HEK293 (cell line): Measurements from ENCODE around the gene MYD88.

Experiments used
- CTCF ChIA-PET: fragments of 350-600 bp; formaldehyde crosslinking; extraction: SDS; loops from one replicate; lab custom pipeline; 2021; ENCODE audit warnings: antibody characterized with exemption; lab: Yijun Ruan, JAX
- POLR2A ChIA-PET: fragments of 300-600 bp; formaldehyde crosslinking; extraction: SDS; loops from one replicate; lab custom pipeline; 2020; ENCODE audit warnings: antibody characterized with exemption, inconsistent platforms; lab: Yijun Ruan, JAX
- H3K27ac ChIP-seq: fragments of 200-500 bp; sonication (Bioruptor generic); 2 replicates; pipeline ENCODE4 v1.5.1; 2014; ENCODE audit warnings: low read depth, low read length, control low read depth, inconsistent platforms; ENCODE audit errors: extremely low read depth
- H3K36me3 ChIP-seq, 2 experiments: fragments of 200-500 bp in 1 of 2; sonication (Bioruptor generic) in 1 of 2; 1 replicate in 1 of 2; 2 replicates in 1 of 2; pipeline ENCODE4 v1.5.1; 2014 to 2017; ENCODE audit warnings: inconsistent platforms in 2 of 2, low read length in 2 of 2; ENCODE audit not compliant: control insufficient read depth in 2 of 2, insufficient read depth in 1 of 2
- H3K4me1 ChIP-seq: fragments of 200-500 bp; sonication (Bioruptor generic); 2 replicates; pipeline ENCODE4 v1.5.1; 2014; ENCODE audit warnings: mild to moderate bottlenecking, low read length, inconsistent platforms; ENCODE audit not compliant: control insufficient read depth, insufficient read depth
- H3K4me3 ChIP-seq: 2 replicates; pipeline ENCODE4 v1.5.1; 2011; ENCODE audit warnings: low read depth, mild to moderate bottlenecking, control low read depth, low read length, moderate library complexity
- H3K9me3 ChIP-seq: fragments of 200-500 bp; sonication (Bioruptor generic); 2 replicates; pipeline ENCODE4 v1.5.1; 2014; ENCODE audit warnings: low read depth, low read length, inconsistent platforms; ENCODE audit not compliant: control insufficient read depth, insufficient read depth
- HOXA7 ChIP-seq: sonication (generic); formaldehyde crosslinking; IDR thresholded peaks from 2 replicates; pipeline ENCODE4 v1.8.1; 2022; ENCODE audit warnings: missing genetic modification reagents, borderline replicate concordance
- KLF8 ChIP-seq: fragments of 450-650 bp; formaldehyde crosslinking; IDR thresholded peaks from 2 replicates; pipeline ENCODE4 v1.5.1; 2016; ENCODE audit warnings: missing biosample characterization, missing genetic modification characterization
- MEIS1 ChIP-seq: sonication (generic); formaldehyde crosslinking; IDR thresholded peaks from 2 replicates; pipeline ENCODE4 v1.8.1; 2022; ENCODE audit warnings: missing genetic modification reagents, mild to moderate bottlenecking, borderline replicate concordance
- PRDM2 ChIP-seq: fragments of 450-650 bp; formaldehyde crosslinking; IDR thresholded peaks from 2 replicates; pipeline ENCODE4 v1.5.1; 2016; ENCODE audit warnings: missing biosample characterization, missing genetic modification characterization, borderline replicate concordance
- ZBTB10 ChIP-seq: fragments of 450-650 bp; formaldehyde crosslinking; IDR thresholded peaks from 2 replicates; pipeline ENCODE4 v1.5.1; 2016; ENCODE audit warnings: missing biosample characterization, missing genetic modification characterization
- ZFP3 ChIP-seq: fragments of 450-650 bp; formaldehyde crosslinking; IDR thresholded peaks from 2 replicates; pipeline ENCODE4 v1.5.1; 2016; ENCODE audit warnings: low read depth, missing biosample characterization, missing genetic modification characterization
- ZNF121 ChIP-seq: fragments of 450-650 bp; formaldehyde crosslinking; IDR thresholded peaks from 2 replicates; pipeline ENCODE4 v1.5.1; 2016; ENCODE audit warnings: missing biosample characterization, missing genetic modification characterization
- ZNF239 ChIP-seq: fragments of 450-650 bp; formaldehyde crosslinking; IDR thresholded peaks from 2 replicates; pipeline ENCODE4 v1.5.1; 2016; ENCODE audit warnings: missing biosample characterization, missing genetic modification characterization
- ZNF280D ChIP-seq: fragments of 450-650 bp; formaldehyde crosslinking; IDR thresholded peaks from 2 replicates; pipeline ENCODE4 v1.5.1; 2016; ENCODE audit warnings: missing biosample characterization, missing genetic modification characterization
- ZNF324 ChIP-seq: fragments of 450-650 bp; formaldehyde crosslinking; IDR thresholded peaks from 2 replicates; pipeline ENCODE4 v1.5.1; 2016; ENCODE audit warnings: missing biosample characterization, missing genetic modification characterization
- ZNF391 ChIP-seq: fragments of 450-650 bp; formaldehyde crosslinking; IDR thresholded peaks from 2 replicates; pipeline ENCODE4 v1.5.1; 2016; ENCODE audit warnings: low read depth, missing biosample characterization, missing genetic modification characterization, borderline replicate concordance
- ZNF404 ChIP-seq: fragments of 450-650 bp; formaldehyde crosslinking; IDR thresholded peaks from 2 replicates; pipeline ENCODE4 v1.5.1; 2017; ENCODE audit warnings: missing biosample characterization, missing genetic modification characterization
- ZNF561 ChIP-seq: fragments of 450-650 bp; IDR thresholded peaks from 2 replicates; pipeline ENCODE4 v1.5.1; 2018; ENCODE audit warnings: missing biosample characterization, missing genetic modification characterization, borderline replicate concordance
- ZNF629 ChIP-seq: fragments of 450-650 bp; formaldehyde crosslinking; IDR thresholded peaks from 2 replicates; pipeline ENCODE4 v1.5.1; 2017; ENCODE audit warnings: missing biosample characterization, missing genetic modification characterization
- ZNF768 ChIP-seq: fragments of 450-650 bp; formaldehyde crosslinking; IDR thresholded peaks from 2 replicates; pipeline ENCODE4 v1.5.1; 2018; ENCODE audit warnings: missing biosample characterization, mild to moderate bottlenecking, missing genetic modification characterization
- TF ChIP-seq, protein P1 (sequence below): fragments of 450-650 bp; formaldehyde crosslinking; IDR thresholded peaks from 2 replicates; pipeline ENCODE4 v1.5.1; 2017; ENCODE audit warnings: missing biosample characterization, missing genetic modification characterization

MYD88 gene

DNA sequence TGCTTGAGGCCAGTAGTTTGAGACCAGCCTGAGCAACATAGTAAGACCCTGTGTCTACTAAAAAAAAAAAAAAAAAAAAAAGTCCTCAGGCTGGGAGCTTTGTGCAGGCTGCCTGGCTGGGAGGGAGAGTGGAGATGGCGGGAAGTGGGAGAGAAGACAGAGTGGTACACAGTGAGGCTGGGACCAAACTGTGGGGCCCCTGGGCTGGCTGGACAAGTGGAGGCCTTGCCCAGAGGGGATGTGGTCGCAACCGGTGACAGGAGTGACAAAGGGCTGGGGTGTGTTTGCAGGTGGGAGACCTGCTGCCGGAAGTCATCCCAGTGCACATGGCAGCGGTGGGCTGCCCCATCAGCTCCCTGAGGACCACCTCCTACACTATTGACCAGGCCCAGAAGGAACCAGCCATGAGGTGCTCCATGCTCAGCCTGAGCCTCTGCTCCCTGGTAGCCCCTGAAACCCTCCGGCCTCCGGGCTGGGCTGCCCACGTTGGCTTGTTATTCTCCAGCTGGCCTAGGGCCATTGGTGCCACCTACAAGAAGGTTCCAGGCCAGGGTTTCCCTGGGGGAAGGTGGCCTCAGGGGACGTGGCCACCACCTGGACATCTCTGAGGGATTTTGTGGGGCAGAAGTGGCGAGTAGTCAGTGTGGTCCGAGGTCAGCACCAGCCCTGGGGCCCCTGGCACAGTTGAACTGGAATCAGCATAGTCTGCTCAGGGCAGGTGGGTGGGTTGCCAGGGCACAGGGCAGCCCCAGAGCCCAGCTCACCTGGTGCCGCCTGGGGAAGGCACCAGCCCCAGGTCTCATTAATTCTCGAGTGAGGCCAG is 24.2 kb upstream of the MYD88 start (continued):
- TF ChIP-seq ZBTB10 (tag by site-specific recombination): no peak
- no peak for TF ChIP-seq ZNF768
- no peak for TF ChIP-seq ZNF239 (tag by site-specific recombination)
- TF ChIP-seq MEIS1 (CRISPR knock-in tag): no peak
- no peak for TF ChIP-seq ZNF391 (tag by site-specific recombination)
- no peak for TF ChIP-seq ZNF121 (tag by site-specific recombination)

DNA sequence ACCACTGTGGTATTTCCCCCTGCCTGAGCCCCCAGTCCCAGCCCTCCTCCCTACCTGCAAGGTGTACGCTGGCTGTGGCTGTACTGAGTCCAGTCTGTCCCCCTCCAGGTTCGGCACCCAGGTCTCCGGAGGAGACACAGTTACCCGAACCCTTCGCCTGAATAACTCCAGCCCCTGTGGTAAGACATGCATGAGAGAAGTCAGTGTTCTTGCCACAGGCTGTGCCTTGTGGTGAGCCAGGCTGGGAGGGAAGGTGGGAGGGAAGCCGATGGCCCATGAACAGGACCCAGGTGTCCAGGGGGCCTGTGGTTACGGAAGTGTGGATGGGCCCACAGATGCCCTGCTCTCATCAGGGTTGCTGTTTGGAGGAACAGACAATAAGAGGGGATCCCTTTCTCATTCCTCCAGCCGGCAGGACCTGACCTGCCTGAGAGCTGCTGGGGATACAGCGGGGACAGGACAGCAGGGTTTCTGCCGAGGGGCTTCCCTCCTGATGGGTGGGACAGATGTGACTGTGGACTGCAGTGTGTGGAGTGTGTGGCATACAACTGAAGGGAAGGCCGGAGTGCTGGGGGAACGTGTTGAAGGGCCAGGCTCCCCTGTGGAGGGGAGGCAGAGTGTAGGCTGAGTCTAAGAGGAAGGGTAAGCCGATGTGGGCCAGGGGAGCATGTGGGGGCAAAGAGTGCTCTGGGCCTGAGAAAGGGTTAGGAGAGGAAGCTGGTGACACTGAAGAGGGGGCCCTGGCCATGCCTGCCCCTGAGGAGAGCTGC is 23.4 kb upstream of the MYD88 start:
- Histone ChIP-seq H3K36me3 (peaks cover 0 to 6% of the 10 kb centered on the region in 2 experiments; a peak in 1 of 3 replicates), H3K9me3 (no peaks in the 10 kb centered on the region), H3K4me3 (no peak overlapping the region), H3K27ac (no peak overlapping the region), H3K4me1 (no peaks in the 10 kb centered on the region)
- ChIA-PET POLR2A (no interaction called here), CTCF (interaction anchor here (0.6 to 0.7 kb wide), 2 partner anchors 126 to 150 kb away, joined by 3 read pairs; no protein-coding TSS in a partner anchor)
- TF ChIP-seq ZNF404 (tag by site-specific recombination) (no peak), PRDM2 (no peak), ZNF280D (tag by site-specific recombination) (no peak), ZFP3 (tag by site-specific recombination) (no peak), KLF8 (tag by site-specific recombination) (no peak), HOXA7 (CRISPR knock-in tag) (no peak), ZNF561 (tag by site-specific recombination) (no peak), ZNF391 (tag by site-specific recombination) (no peak), ZNF324 (tag by site-specific recombination) (no peak), ZBTB10 (tag by site-specific recombination) (no peak), ZNF629 (tag by site-specific recombination) (no peak)
- TF ChIP-seq, protein P1, sequence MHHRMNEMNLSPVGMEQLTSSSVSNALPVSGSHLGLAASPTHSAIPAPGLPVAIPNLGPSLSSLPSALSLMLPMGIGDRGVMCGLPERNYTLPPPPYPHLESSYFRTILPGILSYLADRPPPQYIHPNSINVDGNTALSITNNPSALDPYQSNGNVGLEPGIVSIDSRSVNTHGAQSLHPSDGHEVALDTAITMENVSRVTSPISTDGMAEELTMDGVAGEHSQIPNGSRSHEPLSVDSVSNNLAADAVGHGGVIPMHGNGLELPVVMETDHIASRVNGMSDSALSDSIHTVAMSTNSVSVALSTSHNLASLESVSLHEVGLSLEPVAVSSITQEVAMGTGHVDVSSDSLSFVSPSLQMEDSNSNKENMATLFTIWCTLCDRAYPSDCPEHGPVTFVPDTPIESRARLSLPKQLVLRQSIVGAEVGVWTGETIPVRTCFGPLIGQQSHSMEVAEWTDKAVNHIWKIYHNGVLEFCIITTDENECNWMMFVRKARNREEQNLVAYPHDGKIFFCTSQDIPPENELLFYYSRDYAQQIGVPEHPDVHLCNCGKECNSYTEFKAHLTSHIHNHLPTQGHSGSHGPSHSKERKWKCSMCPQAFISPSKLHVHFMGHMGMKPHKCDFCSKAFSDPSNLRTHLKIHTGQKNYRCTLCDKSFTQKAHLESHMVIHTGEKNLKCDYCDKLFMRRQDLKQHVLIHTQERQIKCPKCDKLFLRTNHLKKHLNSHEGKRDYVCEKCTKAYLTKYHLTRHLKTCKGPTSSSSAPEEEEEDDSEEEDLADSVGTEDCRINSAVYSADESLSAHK: no peak
